OCI-LY7 (cell line): Measurements from ENCODE around the gene MAPK8IP1.

Experiments
- EZH2phosphoT487 ChIP-seq: fragments of 200-600 bp; sonication (generic); IDR thresholded peaks from 2 replicates; pipeline ENCODE4 v1.6.1; 2018; ENCODE audit warnings: low read depth, borderline replicate concordance, mild to moderate bottlenecking, mixed run types, antibody characterized with exemption, low read length, moderate library complexity, mixed read lengths
- TF ChIP-seq, protein P1 (sequence below): fragments of 200-600 bp; sonication (generic); conservative IDR thresholded peaks from 2 replicates; pipeline ENCODE4 v1.5.1; 2014; ENCODE audit warnings: mild to moderate bottlenecking, antibody characterized with exemption, low read length, moderate library complexity, mixed read lengths

DNA sequence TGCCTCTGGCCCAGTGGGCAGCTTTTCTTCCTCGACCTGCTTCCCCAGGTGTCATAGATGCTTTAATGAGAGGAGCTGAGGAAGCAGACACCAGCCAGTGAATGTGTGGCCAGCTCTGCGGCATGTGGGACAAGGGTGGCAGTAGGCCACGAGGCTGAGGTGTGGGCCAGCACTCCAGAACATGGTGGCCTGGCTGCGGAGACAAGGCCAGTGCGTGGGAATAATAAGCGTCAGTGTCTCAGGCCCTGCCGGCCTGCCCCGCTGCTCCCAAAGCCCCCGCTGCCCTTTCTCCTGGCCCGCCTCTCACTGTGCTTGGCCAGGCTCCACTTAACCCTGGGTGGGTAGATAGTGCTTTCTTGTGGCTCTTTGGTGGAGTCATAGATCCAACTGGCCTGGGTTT is 2.1 kb downstream of the MAPK8IP1 start:
- TF ChIP-seq, protein P1, sequence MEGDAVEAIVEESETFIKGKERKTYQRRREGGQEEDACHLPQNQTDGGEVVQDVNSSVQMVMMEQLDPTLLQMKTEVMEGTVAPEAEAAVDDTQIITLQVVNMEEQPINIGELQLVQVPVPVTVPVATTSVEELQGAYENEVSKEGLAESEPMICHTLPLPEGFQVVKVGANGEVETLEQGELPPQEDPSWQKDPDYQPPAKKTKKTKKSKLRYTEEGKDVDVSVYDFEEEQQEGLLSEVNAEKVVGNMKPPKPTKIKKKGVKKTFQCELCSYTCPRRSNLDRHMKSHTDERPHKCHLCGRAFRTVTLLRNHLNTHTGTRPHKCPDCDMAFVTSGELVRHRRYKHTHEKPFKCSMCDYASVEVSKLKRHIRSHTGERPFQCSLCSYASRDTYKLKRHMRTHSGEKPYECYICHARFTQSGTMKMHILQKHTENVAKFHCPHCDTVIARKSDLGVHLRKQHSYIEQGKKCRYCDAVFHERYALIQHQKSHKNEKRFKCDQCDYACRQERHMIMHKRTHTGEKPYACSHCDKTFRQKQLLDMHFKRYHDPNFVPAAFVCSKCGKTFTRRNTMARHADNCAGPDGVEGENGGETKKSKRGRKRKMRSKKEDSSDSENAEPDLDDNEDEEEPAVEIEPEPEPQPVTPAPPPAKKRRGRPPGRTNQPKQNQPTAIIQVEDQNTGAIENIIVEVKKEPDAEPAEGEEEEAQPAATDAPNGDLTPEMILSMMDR, result no peak
- no peak for TF ChIP-seq EZH2phosphoT487
